Measurements from ENCODE around the gene NPTX2.

The NPTX2 gene

GRCh38 chr7:98654524-98655272 is 37.6 kb downstream of the NPTX2 start:
- DNase-seq (ENCODE audit: low spot score) = no peak

- DNase-seq (ENCODE audit: low spot score) = no peak
Observed at GRCh38 chr7:98655611-98656010, 38.5 kb downstream of the NPTX2 start.

GRCh38 chr7:98656899-98657298 is 39.8 kb downstream of the NPTX2 start:
- DNase-seq (ENCODE audit: low spot score) = no peak

GRCh38 chr7:98657736-98658135 is 40.7 kb downstream of the NPTX2 start:
- no peak for DNase-seq (ENCODE audit: low spot score)

GRCh38 chr7:98659756-98660155 is 42.7 kb downstream of the NPTX2 start:
- DNase-seq (ENCODE audit: low spot score) = no peak

- no peak for DNase-seq (ENCODE audit: low spot score)
Observed at GRCh38 chr7:98661607-98662006, 44.5 kb downstream of the NPTX2 start.

- no peak for DNase-seq (ENCODE audit: low spot score)
Observed at GRCh38 chr7:98662289-98662688, 45.2 kb downstream of the NPTX2 start.

- DNase-seq (ENCODE audit: low spot score) = no peak
Observed at GRCh38 chr7:98664882-98665281, 47.8 kb downstream of the NPTX2 start.

GRCh38 chr7:98668255-98668654 is 51.2 kb downstream of the NPTX2 start:
- DNase-seq (ENCODE audit: low spot score) = no peak

- peak; percentile 66 for DNase-seq (ENCODE audit: low spot score)
Observed at GRCh38 chr7:98669329-98670000, 52.4 kb downstream of the NPTX2 start.

- no peak for DNase-seq (ENCODE audit: low spot score)
Observed at GRCh38 chr7:98670186-98670585, 53.1 kb downstream of the NPTX2 start.

- DNase-seq (ENCODE audit: low spot score) = no peak
Observed at GRCh38 chr7:98671733-98672331, 54.7 kb downstream of the NPTX2 start.

- no peak for DNase-seq (ENCODE audit: low spot score)
Observed at GRCh38 chr7:98674461-98674860, 57.4 kb downstream of the NPTX2 start.

GRCh38 chr7:98674881-98675280 is 57.8 kb downstream of the NPTX2 start:
- no peak for DNase-seq (ENCODE audit: low spot score)

- DNase-seq (ENCODE audit: low spot score) = no peak
Observed at GRCh38 chr7:98678215-98678614, 61.1 kb downstream of the NPTX2 start.

All from D341Med (cell line).